Osteoblast (primary cell): ENCODE measurements around the gene BMX. TPM values are rescaled to one million over a fixed set of nuclear protein-coding genes. Genes with fewer than 3 reads are reported as not detected.
A peak's percentile ranks its signal among the peaks of the same experiment; 100 is the strongest.

ENCODE experiments used
- DNase-seq: peaks from one replicate; pipeline ENCODE4 v3.0.0; 2011; ENCODE audit warnings: low spot score, mixed read lengths; ENCODE audit not compliant: insufficient read length; ENCODE audit errors: missing footprints
- H2AFZ ChIP-seq: 2 replicates; pipeline ENCODE4 v1.6.0; 2011; ENCODE audit warnings: mild to moderate bottlenecking, low read length
- H3K27ac ChIP-seq: 2 replicates; pipeline ENCODE4 v1.5.1; 2011; ENCODE audit warnings: mild to moderate bottlenecking, low read depth, low read length, moderate library complexity
- H3K27me3 ChIP-seq: 2 replicates; pipeline ENCODE4 v1.6.0; 2012; ENCODE audit warnings: mild to moderate bottlenecking, control low read depth, inconsistent platforms, low read length, moderate library complexity; ENCODE audit not compliant: insufficient read depth
- H3K36me3 ChIP-seq: 2 replicates; pipeline ENCODE4 v1.5.1; 2011; ENCODE audit warnings: mild to moderate bottlenecking, low read length, control low read depth, moderate library complexity; ENCODE audit not compliant: insufficient read depth
- H3K4me1 ChIP-seq: 2 replicates; pipeline ENCODE4 v1.5.1; 2011; ENCODE audit warnings: mild to moderate bottlenecking, low read length, control low read depth, moderate library complexity; ENCODE audit not compliant: insufficient read depth
- H3K4me2 ChIP-seq: 2 replicates; pipeline ENCODE4 v1.6.0; 2011; ENCODE audit warnings: mild to moderate bottlenecking, low read length; ENCODE audit not compliant: insufficient read depth
- H3K4me3 ChIP-seq: fragments of 200-600 bp; sonication (generic); 3 replicates; pipeline ENCODE4 v1.5.1; 2012; ENCODE audit warnings: mild to moderate bottlenecking, low read length, inconsistent platforms; ENCODE audit not compliant: insufficient read depth
- H3K79me2 ChIP-seq: 2 replicates; pipeline ENCODE4 v1.6.0; 2012; ENCODE audit warnings: mild to moderate bottlenecking, low read length, control low read depth, inconsistent platforms; ENCODE audit not compliant: insufficient read depth
- H3K9me3 ChIP-seq: 2 replicates; pipeline ENCODE4 v1.5.1; 2011; ENCODE audit warnings: low read depth, low read length, control low read depth
- H4K20me1 ChIP-seq: 2 replicates; pipeline ENCODE4 v1.6.0; 2012; ENCODE audit warnings: mild to moderate bottlenecking, low read length, control low read depth; ENCODE audit not compliant: insufficient read depth
- total RNA-seq: library from RNA; depleted of rRNA; stranded (reverse); fragments of >200 nt; gene quantifications from 2 replicates; pipeline ENCODE4 v1.2.3, GENCODE V29; 2012
- TF ChIP-seq, protein P1 (sequence below): IDR thresholded peaks from 2 replicates; pipeline ENCODE4 v1.5.1; 2011; ENCODE audit warnings: mild to moderate bottlenecking, low read depth, low read length, moderate library complexity; ENCODE audit errors: extremely low read depth

The BMX gene
- total RNA-seq, 1 donor: not detected

DNA sequence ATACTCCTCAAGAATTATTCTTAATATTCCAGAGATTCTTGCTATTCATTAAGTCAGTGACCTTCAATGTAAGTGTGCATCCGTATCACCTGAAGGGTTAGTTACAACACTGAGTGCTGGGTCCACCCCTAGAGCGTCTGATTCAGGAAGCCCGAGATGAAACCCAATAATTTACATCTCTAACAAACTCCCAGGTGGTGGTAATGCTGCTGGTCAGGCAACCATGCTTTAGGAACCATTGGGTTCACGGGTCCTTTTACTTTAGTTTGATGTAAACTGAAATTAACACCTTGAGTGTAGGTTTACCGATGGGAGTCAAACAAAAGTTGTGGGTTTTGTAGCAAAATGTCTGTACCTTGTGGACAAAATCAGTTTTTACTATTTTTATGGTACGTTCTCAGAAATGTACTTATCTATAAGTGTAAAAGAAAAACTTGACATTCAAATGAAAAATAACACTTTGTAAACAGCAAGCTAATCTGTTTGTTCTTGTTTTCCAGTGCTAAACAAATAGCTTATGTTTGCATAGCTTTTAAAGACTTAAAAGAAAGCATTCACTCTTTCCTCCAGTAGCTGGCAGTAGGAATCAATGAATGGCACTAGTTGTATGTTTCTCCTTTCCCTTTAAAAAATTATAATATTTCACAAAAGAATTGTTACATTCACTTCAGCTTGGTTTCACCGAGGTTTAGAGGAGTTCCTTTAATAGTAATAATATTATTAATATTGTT lies 67.4 kb downstream of the BMX start:
- peaks cover 20% of the 10 kb centered on the region for H3K27me3 ChIP-seq
- no peaks in the 10 kb centered on the region for H3K79me2 ChIP-seq
- H3K4me1 ChIP-seq: no peaks in the 10 kb centered on the region
- TF ChIP-seq, protein P1, sequence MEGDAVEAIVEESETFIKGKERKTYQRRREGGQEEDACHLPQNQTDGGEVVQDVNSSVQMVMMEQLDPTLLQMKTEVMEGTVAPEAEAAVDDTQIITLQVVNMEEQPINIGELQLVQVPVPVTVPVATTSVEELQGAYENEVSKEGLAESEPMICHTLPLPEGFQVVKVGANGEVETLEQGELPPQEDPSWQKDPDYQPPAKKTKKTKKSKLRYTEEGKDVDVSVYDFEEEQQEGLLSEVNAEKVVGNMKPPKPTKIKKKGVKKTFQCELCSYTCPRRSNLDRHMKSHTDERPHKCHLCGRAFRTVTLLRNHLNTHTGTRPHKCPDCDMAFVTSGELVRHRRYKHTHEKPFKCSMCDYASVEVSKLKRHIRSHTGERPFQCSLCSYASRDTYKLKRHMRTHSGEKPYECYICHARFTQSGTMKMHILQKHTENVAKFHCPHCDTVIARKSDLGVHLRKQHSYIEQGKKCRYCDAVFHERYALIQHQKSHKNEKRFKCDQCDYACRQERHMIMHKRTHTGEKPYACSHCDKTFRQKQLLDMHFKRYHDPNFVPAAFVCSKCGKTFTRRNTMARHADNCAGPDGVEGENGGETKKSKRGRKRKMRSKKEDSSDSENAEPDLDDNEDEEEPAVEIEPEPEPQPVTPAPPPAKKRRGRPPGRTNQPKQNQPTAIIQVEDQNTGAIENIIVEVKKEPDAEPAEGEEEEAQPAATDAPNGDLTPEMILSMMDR: peak; percentile 35
- DNase-seq: no peak
- H3K36me3 ChIP-seq: no peaks in the 10 kb centered on the region
- H2AFZ ChIP-seq: no peak overlapping the region
- H4K20me1 ChIP-seq: no peaks in the 10 kb centered on the region
- H3K4me3 ChIP-seq: no peak overlapping the region
- no peaks in the 10 kb centered on the region for H3K9me3 ChIP-seq
- H3K4me2 ChIP-seq: no peak overlapping the region
- H3K27ac ChIP-seq: no peak overlapping the region

DNA sequence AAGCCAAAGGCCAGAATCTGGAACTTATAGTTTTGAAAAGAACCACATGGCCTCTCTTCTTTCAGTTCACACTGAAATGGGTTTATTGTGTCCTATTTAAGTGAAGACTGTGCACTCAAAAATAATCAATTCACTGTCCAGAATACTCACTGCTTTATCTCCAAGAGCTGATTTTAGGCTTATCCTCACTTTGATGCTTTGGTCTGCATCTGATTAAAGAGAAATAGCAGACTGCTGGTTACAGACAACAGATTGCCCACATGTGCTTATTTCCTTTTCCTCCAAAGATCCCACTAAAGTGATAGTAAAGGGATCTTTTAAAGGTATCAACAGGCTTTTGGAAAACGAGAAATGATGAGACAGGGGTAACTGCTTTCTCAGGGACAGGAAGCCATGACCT lies 69.5 kb downstream of the BMX start:
- Histone ChIP-seq H3K79me2 (no peaks in the 10 kb centered on the region), H3K4me2 (no peak overlapping the region), H3K9me3 (no peaks in the 10 kb centered on the region), H3K27me3 (peaks cover 23% of the 10 kb centered on the region), H3K4me3 (no peak overlapping the region), H3K27ac (no peak overlapping the region), H3K4me1 (no peaks in the 10 kb centered on the region), H2AFZ (no peak overlapping the region), H3K36me3 (no peaks in the 10 kb centered on the region), H4K20me1 (no peaks in the 10 kb centered on the region)
- no peak for DNase-seq
- TF ChIP-seq, protein P1: no peak

DNA sequence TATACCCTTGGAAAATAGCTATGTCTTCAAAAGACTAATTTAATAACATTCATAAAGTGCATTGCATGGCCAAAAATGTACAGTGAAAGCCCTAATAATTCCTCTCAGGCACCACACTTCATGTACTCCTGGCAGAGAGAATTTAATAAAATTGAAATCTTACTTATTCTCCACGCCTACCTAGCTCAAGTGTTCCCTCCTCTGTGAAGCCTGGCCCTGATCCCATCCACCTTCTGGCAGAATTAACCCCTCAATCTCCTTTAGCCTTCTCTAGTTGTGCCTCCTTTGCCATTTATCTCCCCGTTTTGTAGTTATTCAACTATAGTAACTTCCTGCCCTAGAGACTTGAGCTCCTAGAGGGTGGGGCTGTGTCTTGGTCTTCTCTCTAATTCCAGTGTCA lies 73.4 kb downstream of the BMX start:
- Histone ChIP-seq H3K27ac (no peak overlapping the region), H3K4me1 (no peaks in the 10 kb centered on the region), H3K4me3 (no peak overlapping the region), H2AFZ (no peak overlapping the region), H4K20me1 (no peaks in the 10 kb centered on the region), H3K4me2 (no peak overlapping the region), H3K27me3 (peaks cover 27% of the 10 kb centered on the region), H3K79me2 (no peaks in the 10 kb centered on the region), H3K9me3 (no peaks in the 10 kb centered on the region), H3K36me3 (no peaks in the 10 kb centered on the region)
- TF ChIP-seq, protein P1: no peak
- DNase-seq: peak; percentile 31

DNA sequence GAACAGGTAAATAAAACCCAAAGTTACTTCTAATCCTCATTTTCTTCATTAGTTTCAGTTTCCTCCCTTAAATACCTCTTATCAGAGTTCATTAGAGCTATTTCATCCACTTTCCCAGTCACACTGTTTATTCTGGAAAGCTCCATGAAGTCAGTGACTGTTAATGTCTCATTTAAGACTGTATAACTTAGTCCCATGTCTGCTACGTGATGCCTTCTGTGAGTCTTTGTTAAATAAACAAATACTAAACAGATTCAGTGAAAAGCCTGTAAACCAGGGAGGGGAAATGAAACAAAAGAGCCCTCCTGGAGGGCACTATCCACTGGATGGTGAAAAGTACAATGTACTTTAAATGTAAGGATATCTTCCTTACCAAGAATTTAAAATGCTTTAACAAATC lies 75.4 kb downstream of the BMX start:
- TF ChIP-seq, protein P1: no peak
- Histone ChIP-seq H2AFZ (no peak overlapping the region), H3K4me3 (no peak overlapping the region), H4K20me1 (no peaks in the 10 kb centered on the region), H3K36me3 (no peaks in the 10 kb centered on the region), H3K27me3 (peaks cover 13% of the 10 kb centered on the region), H3K27ac (no peak overlapping the region), H3K9me3 (no peaks in the 10 kb centered on the region), H3K79me2 (no peaks in the 10 kb centered on the region), H3K4me1 (no peaks in the 10 kb centered on the region), H3K4me2 (no peak overlapping the region)
- DNase-seq: no peak
